H1 (cell line): Measurements from ENCODE around the gene SPSB1. TPM values are rescaled to one million over a fixed set of nuclear protein-coding genes. Genes with fewer than 3 reads are reported as not detected.

Experiments
- CTCF ChIA-PET: fragments of 300-600 bp; sonication (Branson Sonifier 250); formaldehyde crosslinking; loops from one replicate; lab custom pipeline; 2021; ENCODE audit not compliant: partially characterized antibody; lab: Charles Lee
- POLR2A ChIA-PET: fragments of 300-600 bp; sonication (Branson Sonifier 250); formaldehyde crosslinking; loops from one replicate; lab custom pipeline; 2021; ENCODE audit warnings: inconsistent platforms; ENCODE audit not compliant: partially characterized antibody; lab: Charles Lee
- DNase-seq, 2 experiments: peaks; one replicate each; pipeline versions ENCODE4 v3.0.0 to v3.0.0-alpha.2; 2010 to 2022; ENCODE audit warnings: low spot score in 2 of 2, low read depth in 1 of 2, mixed read lengths in 1 of 2
- FAIRE-seq: peaks from 2 replicates; lab custom pipeline; 2011; peaks lifted over from hg19 to GRCh38; lab: Jason Lieb, UNC
- H2AFZ ChIP-seq: 2 replicates; pipeline ENCODE4 v1.8.1; 2012; ENCODE audit warnings: low read length, inconsistent platforms
- H2AK5ac ChIP-seq: 2 replicates; pipeline ENCODE4 v1.6.1; 2013; ENCODE audit warnings: low read depth, low read length
- H2BK120ac ChIP-seq: replicated peaks from 2 replicates; pipeline ENCODE3; 2013; ENCODE audit warnings: low read depth, low read length, inconsistent platforms
- H2BK12ac ChIP-seq: 2 replicates; pipeline ENCODE4 v1.6.1; 2013; ENCODE audit warnings: low read depth, low read length
- H2BK15ac ChIP-seq: 2 replicates; pipeline ENCODE4 v1.6.1; 2013; ENCODE audit warnings: low read length
- H2BK20ac ChIP-seq: 2 replicates; pipeline ENCODE4 v1.6.1; 2013; ENCODE audit warnings: low read length
- H2BK5ac ChIP-seq: 2 replicates; pipeline ENCODE4 v1.6.1; 2013; ENCODE audit warnings: low read depth, low read length
- H3K14ac ChIP-seq: 2 replicates; pipeline ENCODE4 v1.6.1; 2013; ENCODE audit warnings: inconsistent platforms; ENCODE audit not compliant: insufficient read length
- H3K18ac ChIP-seq: 2 replicates; pipeline ENCODE4 v1.6.1; 2013; ENCODE audit warnings: low read length; ENCODE audit errors: extremely low read depth
- H3K23ac ChIP-seq: 2 replicates; pipeline ENCODE4 v1.6.1; 2013; ENCODE audit warnings: inconsistent platforms; ENCODE audit not compliant: insufficient read length
- H3K23me2 ChIP-seq: 2 replicates; pipeline ENCODE4 v1.6.1; 2013; ENCODE audit warnings: low read depth, low read length
- H3K27ac ChIP-seq: 2 replicates; pipeline ENCODE4 v1.6.1; 2011; ENCODE audit warnings: low read depth, low read length, inconsistent platforms
- H3K27me3 ChIP-seq, 4 experiments: replicated peaks in 1 of 4; 1 replicate in 1 of 4; 2 replicates in 3 of 4; pipeline versions ENCODE4 v1.6.1 to v1.8.1; 2011 to 2013; ENCODE audit warnings: low read length in 3 of 4, mild to moderate bottlenecking in 3 of 4, inconsistent platforms in 2 of 4, mixed read lengths in 2 of 4, moderate library complexity in 1 of 4; ENCODE audit not compliant: control insufficient read depth in 3 of 4, insufficient read depth in 3 of 4; ENCODE audit errors: extremely low read depth in 1 of 4
- H3K36me3 ChIP-seq, 4 experiments: 2 replicates each; pipeline versions ENCODE4 v1.6.1 to v1.8.1; 2011 to 2013; ENCODE audit warnings: mild to moderate bottlenecking in 4 of 4, low read length in 3 of 4, moderate library complexity in 2 of 4, control low read depth in 1 of 4, inconsistent platforms in 1 of 4; ENCODE audit not compliant: insufficient read depth in 4 of 4, control insufficient read depth in 2 of 4
- H3K4ac ChIP-seq: replicated peaks from 2 replicates; pipeline ENCODE3; 2013; ENCODE audit warnings: low read length, low read depth, mixed read lengths, inconsistent platforms; ENCODE audit not compliant: insufficient read length
- H3K4me1 ChIP-seq, 4 experiments: replicated peaks in 1 of 4; 1 replicate in 1 of 4; 2 replicates in 3 of 4; pipeline versions ENCODE4 v1.6.1 to v1.8.1; 2011 to 2013; ENCODE audit warnings: low read length in 3 of 4, inconsistent platforms in 2 of 4, mixed read lengths in 1 of 4; ENCODE audit not compliant: insufficient read depth in 4 of 4, control insufficient read depth in 3 of 4
- H3K4me2 ChIP-seq, 2 experiments: 2 replicates each; pipeline versions ENCODE4 v1.6.1 to v1.8.1; 2011 to 2013; ENCODE audit warnings: low read depth in 2 of 2, low read length in 2 of 2, control low read depth in 1 of 2, inconsistent platforms in 1 of 2, mild to moderate bottlenecking in 1 of 2; ENCODE audit not compliant: insufficient read depth in 1 of 2
- H3K4me3 ChIP-seq, 4 experiments: fragments of 200-600, 300-600 bp in 1 of 4; sonication (generic), shearing (Covaris generic), sonication (Bioruptor Twin) in 1 of 4; 2 replicates each; pipeline versions ENCODE4 v1.5.1 to v1.8.1; 2011 to 2016; ENCODE audit warnings: low read length in 4 of 4, low read depth in 3 of 4, control low read depth in 2 of 4, inconsistent platforms in 2 of 4, mild to moderate bottlenecking in 2 of 4, mixed read lengths in 1 of 4, moderate library complexity in 1 of 4; ENCODE audit not compliant: insufficient read depth in 2 of 4; ENCODE audit errors: extremely low read depth in 1 of 4
- H3K56ac ChIP-seq: replicated peaks from 2 replicates; pipeline ENCODE3; 2013; ENCODE audit warnings: low read depth, mild to moderate bottlenecking, mixed read lengths, low read length, inconsistent platforms; ENCODE audit not compliant: insufficient read length
- H3K79me1 ChIP-seq: 2 replicates; pipeline ENCODE4 v1.6.1; 2013; ENCODE audit warnings: low read depth, low read length, control low read depth
- H3K79me2 ChIP-seq, 2 experiments: 2 replicates each; pipeline versions ENCODE4 v1.6.1 to v1.8.1; 2012 to 2013; ENCODE audit warnings: low read length in 2 of 2, mild to moderate bottlenecking in 2 of 2, inconsistent platforms in 1 of 2; ENCODE audit not compliant: insufficient read depth in 2 of 2, control insufficient read depth in 1 of 2
- H3K9ac ChIP-seq, 4 experiments: replicated peaks in 1 of 4; 1 replicate in 1 of 4; 2 replicates in 3 of 4; pipeline versions ENCODE4 v1.6.1 to v1.8.1; 2011 to 2013; ENCODE audit warnings: low read depth in 3 of 4, low read length in 3 of 4, control low read depth in 2 of 4, mild to moderate bottlenecking in 2 of 4, moderate library complexity in 2 of 4, inconsistent platforms in 1 of 4; ENCODE audit errors: extremely low read depth in 1 of 4
- H3K9me3 ChIP-seq, 2 experiments: 2 replicates each; pipeline versions ENCODE4 v1.6.1 to v1.8.1; 2012 to 2013; ENCODE audit warnings: mild to moderate bottlenecking in 2 of 2, moderate library complexity in 2 of 2, control low read depth in 1 of 2, inconsistent platforms in 1 of 2, low read depth in 1 of 2, low read length in 1 of 2, mixed read lengths in 1 of 2; ENCODE audit not compliant: insufficient read depth in 2 of 2
- H4K20me1 ChIP-seq, 2 experiments: replicated peaks in 1 of 2; 2 replicates each; pipeline versions ENCODE3 to v1.8.1; 2011 to 2013; ENCODE audit warnings: inconsistent platforms in 2 of 2, low read length in 2 of 2, mild to moderate bottlenecking in 1 of 2; ENCODE audit not compliant: insufficient read depth in 2 of 2, control insufficient read depth in 1 of 2
- H4K5ac ChIP-seq: 2 replicates; pipeline ENCODE4 v1.6.1; 2013; ENCODE audit warnings: low read length, low read depth, mixed read lengths, inconsistent platforms; ENCODE audit not compliant: insufficient read length
- H4K8ac ChIP-seq: 2 replicates; pipeline ENCODE4 v1.8.0; 2013; ENCODE audit warnings: mild to moderate bottlenecking, moderate library complexity, low read length, inconsistent platforms; ENCODE audit not compliant: insufficient read depth; ENCODE audit errors: extremely low read depth
- H4K91ac ChIP-seq: replicated peaks from 2 replicates; pipeline ENCODE3; 2013; ENCODE audit warnings: low read length, mixed read lengths, inconsistent platforms; ENCODE audit not compliant: insufficient read length
- RAD21 ChIP-seq, 2 experiments: IDR thresholded peaks in 1 of 2; conservative IDR thresholded peaks in 1 of 2; 2 replicates each; pipeline ENCODE4 v1.6.1; 2011; ENCODE audit warnings: low read depth in 2 of 2, low read length in 2 of 2, improper control_type of control experiment in 1 of 2, inconsistent platforms in 1 of 2, mild to moderate bottlenecking in 1 of 2, moderate library complexity in 1 of 2
- SRF ChIP-seq: IDR thresholded peaks from 2 replicates; pipeline ENCODE4 v1.6.1; 2011; ENCODE audit warnings: mild to moderate bottlenecking, low read depth, low read length, moderate library complexity
- WGBS, 2 experiments: shearing (Covaris generic) in 1 of 2; methylation state at CpG; one replicate each; pipeline versions ENCODE4 v1.1.6 to v1.1.7; 2013 to 2015; ENCODE audit warnings: low lambda C conversion rate in 2 of 2, mixed read lengths in 2 of 2, inconsistent platforms in 1 of 2, low coverage in 1 of 2, missing lambda C conversion rate in 1 of 2; ENCODE audit not compliant: insufficient replicate concordance in 2 of 2, insufficient coverage in 1 of 2, insufficient read length in 1 of 2; ENCODE audit errors: extremely low coverage in 1 of 2, missing lambda C conversion rate in 1 of 2; 5-methylcytosine and 5-hydroxymethylcytosine counted together
- polyA plus RNA-seq, 7 experiments: library from polyadenylated mRNA; depleted of rRNA in 3 of 7; stranded (reverse) in 5 of 7; unstranded in 2 of 7; fragments of >200 nt in 5 of 7; fragments of 200-250 nt in 2 of 7; gene quantifications; 1 replicate in 5 of 7; 2 replicates in 1 of 7; 4 replicates in 1 of 7; pipeline versions ENCODE4 v1.2.1 to v1.2.3, GENCODE V29; 2011 to 2013; ENCODE audit warnings: missing spikeins in 2 of 7, mixed read lengths in 2 of 7
- total RNA-seq: library from RNA; stranded (reverse); fragmentation: NEBNext Ultra II Directional; extraction: Animal tissue kit (Norgen Biotek cat#: 25700); gene quantifications from 2 replicates; pipeline ENCODE4 v1.2.1, GENCODE V29; 2021
- TF ChIP-seq, protein P1 (sequence below), 3 experiments: IDR thresholded peaks; 1 replicate in 2 of 3; 2 replicates in 1 of 3; pipeline versions ENCODE4 v1.5.1 to v1.6.1; 2011; ENCODE audit warnings: low read length in 3 of 3, mild to moderate bottlenecking in 3 of 3, inconsistent platforms in 2 of 3, low read depth in 1 of 3, moderate library complexity in 1 of 3; ENCODE audit not compliant: insufficient read depth in 1 of 3; ENCODE audit errors: control extremely low read depth in 1 of 3

SPSB1 gene
- total and polyA plus RNA-seq, 2 of the 8 experiments (the other 6 are each of a cell fraction or from before 2014, with no cell fraction given): 5.3 to 6.4 TPM

DNA sequence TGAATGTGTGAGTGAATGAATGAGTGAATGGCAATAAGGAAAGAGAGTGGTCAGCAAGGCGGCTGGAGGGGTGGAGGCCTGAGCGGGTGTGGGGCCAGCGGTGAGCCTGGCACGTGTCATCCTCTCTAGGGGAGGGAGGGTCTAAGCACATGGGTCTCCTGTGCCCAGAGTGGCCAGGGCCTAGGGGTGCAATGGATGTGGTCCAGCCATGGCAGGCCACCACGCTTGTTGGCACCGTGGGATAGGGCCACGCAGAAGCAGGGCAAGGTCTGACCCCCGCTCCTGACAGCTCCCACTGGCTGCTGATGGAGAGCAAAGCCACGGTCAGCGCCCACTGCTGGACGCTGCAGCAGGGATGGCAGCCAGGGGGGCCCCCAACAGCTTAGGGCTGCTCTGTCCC lies 19.5 kb upstream of the SPSB1 start:
- no peak overlapping the region for H3K4me3 ChIP-seq
- 89% methylated on average over 11 of the region's 11 CpGs; no CpG with 5 or more reads in 1 of the 2 experiments for WGBS, 2 experiments
- H3K9me3 ChIP-seq: no peaks in the 10 kb centered on the region
- CTCF ChIA-PET: interaction anchor here (0.7 to 3.1 kb wide), 4 partner anchors 12 to 299 kb away, joined by 3 to 20 read pairs (median 6); no protein-coding TSS in a partner anchor
- no peaks in the 10 kb centered on the region for H3K36me3 ChIP-seq
- no peak overlapping the region for H3K14ac ChIP-seq
- H2BK120ac ChIP-seq: no peak overlapping the region
- POLR2A ChIA-PET: no interaction called here
- H3K56ac ChIP-seq: no peak overlapping the region
- no peak overlapping the region for H2AFZ ChIP-seq
- no peaks in the 10 kb centered on the region; a peak in 2 of 7 replicates for H3K27me3 ChIP-seq
- H2BK5ac ChIP-seq: no peak overlapping the region
- H3K4me1 ChIP-seq: peaks cover 0 to 4% (median 3%) of the 10 kb centered on the region in 4 experiments; a peak in 5 of 7 replicates
- H3K23ac ChIP-seq: no peak overlapping the region
- H2BK12ac ChIP-seq: no peak overlapping the region
- H2BK15ac ChIP-seq: no peak overlapping the region
- no peak overlapping the region for H3K4ac ChIP-seq
- FAIRE-seq (no peak), DNase-seq (no peak)
- H3K79me2 ChIP-seq: no peaks in the 10 kb centered on the region
- H3K9ac ChIP-seq: no peak overlapping the region
- no peak overlapping the region for H3K18ac ChIP-seq
- no peaks in the 10 kb centered on the region for H3K79me1 ChIP-seq
- no peak overlapping the region for H3K4me2 ChIP-seq
- H4K20me1 ChIP-seq: no peaks in the 10 kb centered on the region
- no peak overlapping the region for H2BK20ac ChIP-seq
- no peak overlapping the region for H4K91ac ChIP-seq
- H4K8ac ChIP-seq: no peak overlapping the region; the same call in 1 of the 2 replicates
- no peak for TF ChIP-seq SRF
- TF ChIP-seq, protein P1, sequence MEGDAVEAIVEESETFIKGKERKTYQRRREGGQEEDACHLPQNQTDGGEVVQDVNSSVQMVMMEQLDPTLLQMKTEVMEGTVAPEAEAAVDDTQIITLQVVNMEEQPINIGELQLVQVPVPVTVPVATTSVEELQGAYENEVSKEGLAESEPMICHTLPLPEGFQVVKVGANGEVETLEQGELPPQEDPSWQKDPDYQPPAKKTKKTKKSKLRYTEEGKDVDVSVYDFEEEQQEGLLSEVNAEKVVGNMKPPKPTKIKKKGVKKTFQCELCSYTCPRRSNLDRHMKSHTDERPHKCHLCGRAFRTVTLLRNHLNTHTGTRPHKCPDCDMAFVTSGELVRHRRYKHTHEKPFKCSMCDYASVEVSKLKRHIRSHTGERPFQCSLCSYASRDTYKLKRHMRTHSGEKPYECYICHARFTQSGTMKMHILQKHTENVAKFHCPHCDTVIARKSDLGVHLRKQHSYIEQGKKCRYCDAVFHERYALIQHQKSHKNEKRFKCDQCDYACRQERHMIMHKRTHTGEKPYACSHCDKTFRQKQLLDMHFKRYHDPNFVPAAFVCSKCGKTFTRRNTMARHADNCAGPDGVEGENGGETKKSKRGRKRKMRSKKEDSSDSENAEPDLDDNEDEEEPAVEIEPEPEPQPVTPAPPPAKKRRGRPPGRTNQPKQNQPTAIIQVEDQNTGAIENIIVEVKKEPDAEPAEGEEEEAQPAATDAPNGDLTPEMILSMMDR (IDR thresholded peaks at IDR 0.05; ENCODE audit: control extremely low read depth in 1 of 3, insufficient read depth in 1 of 3, low read depth in 1 of 3, low read length in 3 of 3): peak in 2 of 3 experiments; percentile 16 to 35; a peak in 3 of 4 replicates
- TF ChIP-seq RAD21 (IDR thresholded peaks at IDR 0.05 in 1 of 2, conservative IDR thresholded peaks at IDR 0.05 in 1 of 2; ENCODE audit: low read depth in 2 of 2, low read length in 2 of 2): 0 out of 4 replicates have a peak, but pooled peaks of 1 of the 2 experiments have one; percentile 3
- TF ChIP-seq, all 59 proteins: peak for 2
- no peaks in the 10 kb centered on the region for H3K23me2 ChIP-seq
- no peak overlapping the region for H2AK5ac ChIP-seq
- H4K5ac ChIP-seq: no peak overlapping the region
- H3K27ac ChIP-seq: no peak overlapping the region
